ENCODE data around the gene METTL13.
A peak's percentile ranks its signal among the peaks of the same experiment; 100 is the strongest.

GRCh38 chr1:171754353-171754705 lies 27.1 kb upstream of the METTL13 start:
- peak; percentile 96 for TF ChIP-seq BHLHE40 (IDR thresholded peaks at IDR 0.05; ENCODE audit: low read depth, low read length)
- no peak for TF ChIP-seq CTCF (conservative IDR thresholded peaks at IDR 0.05; ENCODE audit: low read depth, low read length)
- TF ChIP-seq MAFK (IDR thresholded peaks at IDR 0.05; ENCODE audit: low read depth, low read length): no peak
- no peak for TF ChIP-seq SMC3 (IDR thresholded peaks at IDR 0.05; ENCODE audit: low read depth, low read length)
- TF ChIP-seq CHD1 (IDR thresholded peaks at IDR 0.05; ENCODE audit: low read depth, low read length): no peak
- no peak for TF ChIP-seq POLR2A (IDR thresholded peaks at IDR 0.05; ENCODE audit: low read depth, low read length)
- TF ChIP-seq RFX5 (IDR thresholded peaks at IDR 0.05; ENCODE audit: low read depth, low read length): no peak
- no peak for TF ChIP-seq ELK1 (IDR thresholded peaks at IDR 0.05; ENCODE audit: borderline replicate concordance, low read depth, low read length)
- TF ChIP-seq MXI1 (IDR thresholded peaks at IDR 0.05; ENCODE audit: borderline replicate concordance, low read depth, low read length): no peak
- no peak for TF ChIP-seq RCOR1 (IDR thresholded peaks at IDR 0.05; ENCODE audit: insufficient replicate concordance, low read length)
- TF ChIP-seq USF2 (IDR thresholded peaks at IDR 0.05; ENCODE audit: low read depth, low read length): no peak
- no peak for TF ChIP-seq MAZ (IDR thresholded peaks at IDR 0.05; ENCODE audit: borderline replicate concordance, low read depth, low read length)
